Epithelial cell of esophagus (primary cell): Measurements from ENCODE around the gene BABAM1.

Experiments used
- DNase-seq: peaks from one replicate; pipeline ENCODE4 v3.0.0; 2010; ENCODE audit warnings: low read depth
- H3K4me3 ChIP-seq: 2 replicates; pipeline ENCODE4 v1.5.1; 2011; ENCODE audit warnings: mild to moderate bottlenecking, low read length, control low read depth
- TF ChIP-seq, protein P1 (sequence below): IDR thresholded peaks from 2 replicates; pipeline ENCODE4 v1.5.1; 2011; ENCODE audit warnings: low read depth, mild to moderate bottlenecking, low read length, control low read depth, inconsistent platforms; ENCODE audit not compliant: insufficient read depth; ENCODE audit errors: missing control alignments

The BABAM1 gene

DNA sequence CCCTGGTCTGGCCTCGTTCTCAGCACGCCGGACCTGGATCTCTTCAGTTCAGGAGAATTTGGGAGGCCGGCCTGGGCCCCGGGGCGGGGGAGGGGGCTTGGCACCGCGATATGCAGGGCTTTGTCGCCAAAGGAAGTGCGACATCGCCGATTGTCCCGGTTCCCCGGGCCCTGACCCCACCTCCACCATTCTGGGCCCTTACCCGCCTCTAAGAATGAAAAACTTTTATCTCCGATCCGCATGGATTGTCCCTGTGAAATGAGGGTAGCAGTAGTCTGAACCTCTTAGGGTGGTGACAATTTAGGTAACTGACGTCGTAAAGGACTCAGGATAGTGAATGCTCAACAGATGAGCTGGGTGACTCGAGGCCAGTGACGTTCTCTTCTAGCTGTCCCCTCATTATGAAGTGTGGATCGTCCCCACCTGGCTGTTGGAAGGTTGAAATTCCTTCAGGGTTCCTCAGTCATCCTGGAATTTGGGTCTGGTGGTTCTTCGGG, 42.8 kb downstream of the BABAM1 start:
- DNase-seq = no peak

GRCh38 chr19:17311455-17312188, 44.4 kb downstream of the BABAM1 start:
- TF ChIP-seq, protein P1, sequence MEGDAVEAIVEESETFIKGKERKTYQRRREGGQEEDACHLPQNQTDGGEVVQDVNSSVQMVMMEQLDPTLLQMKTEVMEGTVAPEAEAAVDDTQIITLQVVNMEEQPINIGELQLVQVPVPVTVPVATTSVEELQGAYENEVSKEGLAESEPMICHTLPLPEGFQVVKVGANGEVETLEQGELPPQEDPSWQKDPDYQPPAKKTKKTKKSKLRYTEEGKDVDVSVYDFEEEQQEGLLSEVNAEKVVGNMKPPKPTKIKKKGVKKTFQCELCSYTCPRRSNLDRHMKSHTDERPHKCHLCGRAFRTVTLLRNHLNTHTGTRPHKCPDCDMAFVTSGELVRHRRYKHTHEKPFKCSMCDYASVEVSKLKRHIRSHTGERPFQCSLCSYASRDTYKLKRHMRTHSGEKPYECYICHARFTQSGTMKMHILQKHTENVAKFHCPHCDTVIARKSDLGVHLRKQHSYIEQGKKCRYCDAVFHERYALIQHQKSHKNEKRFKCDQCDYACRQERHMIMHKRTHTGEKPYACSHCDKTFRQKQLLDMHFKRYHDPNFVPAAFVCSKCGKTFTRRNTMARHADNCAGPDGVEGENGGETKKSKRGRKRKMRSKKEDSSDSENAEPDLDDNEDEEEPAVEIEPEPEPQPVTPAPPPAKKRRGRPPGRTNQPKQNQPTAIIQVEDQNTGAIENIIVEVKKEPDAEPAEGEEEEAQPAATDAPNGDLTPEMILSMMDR = no peak
- H3K4me3 ChIP-seq = no peak overlapping the region
- DNase-seq = peak; percentile 77

More for the DNA sequence above, 42.8 kb downstream of the BABAM1 start:
- TF ChIP-seq, protein P1 = no peak
- peak overlapping the region; percentile 82 for H3K4me3 ChIP-seq

DNA sequence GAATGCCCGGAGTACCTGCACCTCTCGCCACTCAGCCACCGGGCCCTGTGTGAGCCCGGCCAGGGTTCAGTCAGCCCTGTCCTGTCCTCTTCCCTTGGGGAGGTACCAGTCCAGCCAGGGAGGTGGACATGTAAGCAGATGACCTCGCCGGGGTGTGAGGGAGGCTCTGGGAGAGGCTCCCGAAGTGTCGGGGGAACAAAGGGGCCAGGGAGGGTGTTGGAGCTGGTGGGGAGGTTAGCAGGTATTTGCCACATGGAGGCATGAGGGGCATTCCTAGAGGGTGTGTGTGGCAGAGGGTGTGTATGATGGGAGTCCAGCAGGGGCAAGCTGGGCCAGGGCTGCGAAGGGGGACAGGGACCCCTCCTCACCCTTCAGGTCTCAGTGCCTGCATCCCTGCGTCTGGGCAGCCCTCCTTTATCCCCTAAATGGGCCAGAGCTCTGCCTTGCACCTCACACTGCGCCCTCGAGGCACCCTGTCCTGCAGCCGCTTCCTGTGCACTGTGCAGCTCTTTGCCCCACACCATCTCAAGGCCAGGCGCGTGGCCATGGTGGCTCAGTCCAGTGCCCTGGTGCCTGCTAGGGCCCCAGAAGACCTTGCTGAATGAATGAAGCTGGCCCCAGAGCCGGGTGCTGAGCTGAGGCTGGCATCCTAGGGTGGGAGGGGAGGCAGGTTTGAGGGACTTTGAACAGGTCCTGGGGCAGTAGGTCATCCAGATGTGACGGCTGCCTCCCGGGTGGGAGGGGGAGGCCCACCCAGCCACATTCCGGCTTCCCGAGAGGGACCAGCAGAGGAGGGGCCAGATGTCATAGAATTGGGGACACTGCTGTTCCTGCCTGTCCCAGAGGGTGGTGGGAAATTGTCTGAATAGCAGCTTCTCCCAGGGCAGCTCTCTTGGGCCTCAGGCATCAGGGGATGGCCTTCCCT, 45.2 kb downstream of the BABAM1 start:
- DNase-seq = no peak
- TF ChIP-seq, protein P1 = no peak
- H3K4me3 ChIP-seq = no peak overlapping the region

- H3K4me3 ChIP-seq = no peak overlapping the region
- TF ChIP-seq, protein P1 = no peak
- no peak for DNase-seq
Measured at GRCh38 chr19:17314007-17314593, 46.9 kb downstream of the BABAM1 start.

- DNase-seq = no peak
- TF ChIP-seq, protein P1 = no peak
- H3K4me3 ChIP-seq = no peak overlapping the region
Measured at GRCh38 chr19:17318966-17319365, 51.7 kb downstream of the BABAM1 start.

DNA sequence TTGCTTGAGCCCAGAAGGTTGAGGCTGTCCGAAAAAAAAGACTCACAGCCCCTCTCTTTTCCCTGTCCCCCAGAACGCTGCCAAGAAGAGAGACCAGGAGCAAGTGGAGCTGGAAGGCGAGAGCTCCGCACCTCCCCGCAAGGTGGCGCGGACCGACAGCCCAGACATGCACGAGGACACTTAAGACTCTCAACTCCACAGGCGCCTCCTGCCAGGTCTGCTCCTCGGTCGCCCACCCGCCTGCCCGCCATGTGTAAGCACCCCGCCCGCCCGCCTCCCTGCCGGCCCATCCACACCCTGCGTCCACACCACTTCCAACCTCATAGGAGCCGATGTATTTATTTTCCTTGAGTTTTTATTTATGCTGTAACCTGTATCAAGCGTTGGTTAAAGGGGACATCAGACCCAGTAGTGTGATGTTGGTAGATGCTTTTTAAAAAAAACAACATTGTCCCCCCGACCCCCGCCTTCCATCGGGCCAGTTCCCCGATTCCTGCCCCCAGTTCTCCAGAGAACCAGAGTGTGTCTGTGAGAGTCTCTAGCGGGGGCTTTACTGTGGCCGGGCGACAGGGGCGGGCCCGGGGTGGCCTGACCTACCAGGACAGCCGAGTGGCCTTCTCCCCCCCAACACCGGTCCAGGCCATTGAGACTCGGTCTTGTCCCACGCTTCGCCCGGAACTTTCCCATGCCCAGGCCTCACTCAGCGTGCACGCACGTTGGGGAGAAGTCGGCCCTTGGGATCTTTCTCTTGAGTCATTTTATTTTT, 52.4 kb downstream of the BABAM1 start:
- TF ChIP-seq, protein P1 = no peak
- DNase-seq = no peak
- H3K4me3 ChIP-seq = no peak overlapping the region
